ENCODE results near the gene DNM1L. TPM values are rescaled to one million over a fixed set of nuclear protein-coding genes. Genes with fewer than 3 reads are reported as not detected.

The DNM1L gene
- total RNA-seq, 1 donor, result 73.5 TPM

DNA sequence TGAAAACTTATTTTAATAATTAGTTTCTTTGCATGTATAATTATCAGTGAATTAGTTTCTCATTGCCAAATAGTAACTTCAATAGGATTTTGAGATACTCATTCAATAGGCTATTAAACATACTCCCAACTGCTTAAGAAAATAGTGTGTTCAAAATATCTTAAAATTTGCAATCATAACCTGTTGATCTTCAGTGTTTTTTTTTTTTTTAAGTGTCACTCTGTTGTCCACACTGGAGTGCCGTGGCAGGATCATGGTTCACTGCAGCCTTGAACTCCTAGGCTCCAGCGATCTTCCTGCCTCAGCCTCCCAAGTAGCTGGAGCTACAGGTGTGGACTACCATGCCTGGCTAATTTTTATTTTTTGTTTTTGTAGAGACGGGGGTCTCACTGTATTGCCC is 78.1 kb downstream of the DNM1L start:
- DNase-seq (ENCODE audit: low read depth), result no peak
- no peak for TF ChIP-seq CTCF (IDR thresholded peaks at IDR 0.05; ENCODE audit: insufficient read depth, low read length)
- H3K4me3 ChIP-seq (ENCODE audit: low read depth, low read length), result no peak overlapping the region

- no peak for TF ChIP-seq CTCF (IDR thresholded peaks at IDR 0.05; ENCODE audit: insufficient read depth, low read length)
- no peak for DNase-seq (ENCODE audit: low read depth)
- no peak overlapping the region for H3K4me3 ChIP-seq (ENCODE audit: low read depth, low read length)
Observed at GRCh38 chr12:32761716-32762115, 82.6 kb downstream of the DNM1L start.

DNA sequence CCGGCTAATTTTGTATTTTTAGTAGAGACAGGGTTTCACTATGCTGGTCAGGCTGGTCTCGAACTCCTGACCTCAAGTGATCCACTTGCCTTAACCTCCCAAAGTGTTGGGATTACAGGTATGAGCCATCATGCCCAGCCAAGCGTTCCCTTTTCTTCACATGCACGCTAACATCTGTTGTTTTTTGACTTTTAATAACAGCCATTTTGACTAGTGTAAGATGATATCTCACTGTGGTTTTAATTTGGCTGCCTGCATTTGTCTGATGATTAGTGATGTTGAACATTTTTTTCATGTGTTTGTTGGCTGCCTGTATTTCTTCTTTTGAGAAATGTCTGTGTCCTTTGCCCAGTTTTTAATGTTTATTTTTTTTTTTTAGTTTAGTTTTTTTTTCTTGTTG is 86.8 kb downstream of the DNM1L start:
- DNase-seq (ENCODE audit: low read depth), result peak; percentile 26
- no peak for TF ChIP-seq CTCF (IDR thresholded peaks at IDR 0.05; ENCODE audit: insufficient read depth, low read length)
- no peak overlapping the region for H3K4me3 ChIP-seq (ENCODE audit: low read depth, low read length)

- no peak for DNase-seq (ENCODE audit: low read depth)
- no peak overlapping the region for H3K4me3 ChIP-seq (ENCODE audit: low read depth, low read length)
- TF ChIP-seq CTCF (IDR thresholded peaks at IDR 0.05; ENCODE audit: insufficient read depth, low read length), result no peak
Observed at GRCh38 chr12:32768518-32768917, 89.4 kb downstream of the DNM1L start.

DNA sequence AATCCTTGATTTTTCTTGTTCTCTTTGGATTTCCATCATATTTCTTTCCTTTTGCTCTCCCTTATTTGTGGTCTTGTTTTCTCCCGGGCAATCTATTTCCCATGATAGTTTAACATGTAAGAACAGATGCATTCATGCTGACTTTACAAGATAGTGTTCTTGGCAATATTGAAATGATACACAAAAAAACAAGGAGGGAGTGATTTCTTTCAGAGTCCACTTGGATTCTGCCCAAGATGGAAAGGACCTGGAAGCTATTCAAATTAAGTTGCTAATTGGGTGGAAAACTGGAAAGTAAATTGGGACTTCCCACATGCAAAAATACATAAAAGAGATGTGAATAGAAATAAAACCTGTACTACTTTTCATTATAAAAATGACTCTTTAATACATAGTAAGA is 91.0 kb downstream of the DNM1L start:
- no peak overlapping the region for H3K4me3 ChIP-seq (ENCODE audit: low read depth, low read length)
- no peak for TF ChIP-seq CTCF (IDR thresholded peaks at IDR 0.05; ENCODE audit: insufficient read depth, low read length)
- no peak for DNase-seq (ENCODE audit: low read depth)

DNA sequence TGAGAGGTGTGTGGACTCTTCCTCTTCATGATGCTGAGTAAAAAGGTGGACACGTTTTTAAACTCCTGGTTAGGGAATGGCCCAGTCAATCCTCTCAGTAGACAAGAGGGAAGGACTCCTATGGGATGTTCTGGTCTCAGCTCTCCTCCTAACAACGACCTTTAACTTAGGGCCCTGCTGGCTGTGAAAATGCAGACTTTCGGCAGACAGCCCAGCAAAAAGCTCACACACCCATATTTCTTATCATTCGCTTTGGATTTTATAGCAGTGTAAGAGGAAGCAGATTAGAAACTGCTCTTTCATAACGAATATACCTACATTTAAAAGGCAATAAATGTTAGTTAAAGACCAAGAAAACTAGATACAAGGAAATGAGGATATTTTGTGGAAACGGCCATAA is 94.6 kb downstream of the DNM1L start:
- no peak for TF ChIP-seq CTCF (IDR thresholded peaks at IDR 0.05; ENCODE audit: insufficient read depth, low read length)
- no peak overlapping the region for H3K4me3 ChIP-seq (ENCODE audit: low read depth, low read length)
- DNase-seq (ENCODE audit: low read depth), result no peak

DNA sequence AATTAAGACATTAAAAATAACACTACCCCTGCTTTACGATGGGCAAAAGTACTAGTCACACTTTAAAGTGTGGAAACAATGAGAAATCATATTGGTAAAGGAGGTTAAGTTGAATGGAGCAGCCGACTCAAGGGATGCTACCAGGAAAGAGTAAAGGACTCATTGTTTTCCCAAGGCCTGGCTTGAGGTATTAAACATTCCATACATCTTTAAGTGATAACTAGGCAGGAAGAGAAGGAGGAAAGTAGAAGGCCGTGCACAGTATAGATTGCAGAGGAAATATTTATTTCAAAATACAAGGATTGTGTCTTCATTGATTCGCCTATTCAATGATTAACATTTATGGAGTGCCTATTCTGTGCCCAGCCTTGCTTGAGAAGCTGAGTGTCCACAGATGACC is 97.2 kb downstream of the DNM1L start:
- TF ChIP-seq CTCF (IDR thresholded peaks at IDR 0.05; ENCODE audit: insufficient read depth, low read length), result no peak
- DNase-seq (ENCODE audit: low read depth), result no peak
- H3K4me3 ChIP-seq (ENCODE audit: low read depth, low read length), result no peak overlapping the region
